GM20000 (cell line): ENCODE measurements around the gene AGPAT2.

ENCODE experiments used
- DNase-seq: peaks from one replicate; pipeline ENCODE4 v3.0.0; 2012; ENCODE audit warnings: low spot score
- TF ChIP-seq, protein P1 (sequence below): IDR thresholded peaks from 2 replicates; pipeline ENCODE4 v1.5.1; 2012; ENCODE audit warnings: mild to moderate bottlenecking, control low read depth; ENCODE audit errors: extremely low read depth, missing control alignments

AGPAT2 gene

DNA sequence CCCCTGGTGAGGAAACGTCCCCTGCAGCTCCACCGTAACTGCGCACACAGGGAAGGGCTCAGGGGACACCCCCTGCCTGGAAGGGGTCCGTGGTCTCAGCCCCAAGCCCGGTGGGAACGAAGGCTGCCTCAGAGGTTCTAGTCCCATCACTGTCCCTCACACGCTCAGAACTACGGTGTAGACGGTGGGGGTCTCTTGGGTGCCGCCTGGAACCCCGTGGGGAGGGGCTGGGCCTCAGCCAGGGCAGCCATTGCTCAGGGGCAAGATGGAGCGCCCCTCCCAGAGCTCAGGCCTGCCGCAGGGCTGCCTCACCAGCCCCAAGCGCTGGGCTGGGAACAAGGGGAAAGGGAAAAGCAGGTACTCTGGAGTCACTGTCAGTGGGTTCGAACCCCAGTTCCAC, 2.9 kb downstream of the AGPAT2 start:
- TF ChIP-seq, protein P1, sequence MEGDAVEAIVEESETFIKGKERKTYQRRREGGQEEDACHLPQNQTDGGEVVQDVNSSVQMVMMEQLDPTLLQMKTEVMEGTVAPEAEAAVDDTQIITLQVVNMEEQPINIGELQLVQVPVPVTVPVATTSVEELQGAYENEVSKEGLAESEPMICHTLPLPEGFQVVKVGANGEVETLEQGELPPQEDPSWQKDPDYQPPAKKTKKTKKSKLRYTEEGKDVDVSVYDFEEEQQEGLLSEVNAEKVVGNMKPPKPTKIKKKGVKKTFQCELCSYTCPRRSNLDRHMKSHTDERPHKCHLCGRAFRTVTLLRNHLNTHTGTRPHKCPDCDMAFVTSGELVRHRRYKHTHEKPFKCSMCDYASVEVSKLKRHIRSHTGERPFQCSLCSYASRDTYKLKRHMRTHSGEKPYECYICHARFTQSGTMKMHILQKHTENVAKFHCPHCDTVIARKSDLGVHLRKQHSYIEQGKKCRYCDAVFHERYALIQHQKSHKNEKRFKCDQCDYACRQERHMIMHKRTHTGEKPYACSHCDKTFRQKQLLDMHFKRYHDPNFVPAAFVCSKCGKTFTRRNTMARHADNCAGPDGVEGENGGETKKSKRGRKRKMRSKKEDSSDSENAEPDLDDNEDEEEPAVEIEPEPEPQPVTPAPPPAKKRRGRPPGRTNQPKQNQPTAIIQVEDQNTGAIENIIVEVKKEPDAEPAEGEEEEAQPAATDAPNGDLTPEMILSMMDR: no peak
- no peak for DNase-seq

DNA sequence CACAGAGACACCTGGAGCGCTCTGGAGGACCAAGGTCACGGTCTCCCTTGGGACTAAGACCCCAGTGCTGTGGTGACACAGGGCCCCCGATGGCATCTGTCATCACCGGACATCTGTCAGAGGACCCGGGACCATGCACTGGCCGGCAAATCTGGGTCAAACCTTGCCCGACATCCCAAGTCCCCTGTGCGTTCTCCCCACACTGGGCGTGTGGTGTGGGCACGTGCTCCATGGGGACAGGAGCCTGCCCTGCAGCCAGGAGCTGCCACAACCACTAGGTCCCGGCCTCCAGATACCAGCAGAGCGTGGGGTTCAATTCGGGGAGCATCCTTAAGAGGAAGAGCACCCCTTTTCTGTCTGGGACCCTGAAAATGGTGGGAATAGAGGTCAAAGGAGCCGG, 3.5 kb downstream of the AGPAT2 start:
- TF ChIP-seq, protein P1: no peak
- no peak for DNase-seq

DNA sequence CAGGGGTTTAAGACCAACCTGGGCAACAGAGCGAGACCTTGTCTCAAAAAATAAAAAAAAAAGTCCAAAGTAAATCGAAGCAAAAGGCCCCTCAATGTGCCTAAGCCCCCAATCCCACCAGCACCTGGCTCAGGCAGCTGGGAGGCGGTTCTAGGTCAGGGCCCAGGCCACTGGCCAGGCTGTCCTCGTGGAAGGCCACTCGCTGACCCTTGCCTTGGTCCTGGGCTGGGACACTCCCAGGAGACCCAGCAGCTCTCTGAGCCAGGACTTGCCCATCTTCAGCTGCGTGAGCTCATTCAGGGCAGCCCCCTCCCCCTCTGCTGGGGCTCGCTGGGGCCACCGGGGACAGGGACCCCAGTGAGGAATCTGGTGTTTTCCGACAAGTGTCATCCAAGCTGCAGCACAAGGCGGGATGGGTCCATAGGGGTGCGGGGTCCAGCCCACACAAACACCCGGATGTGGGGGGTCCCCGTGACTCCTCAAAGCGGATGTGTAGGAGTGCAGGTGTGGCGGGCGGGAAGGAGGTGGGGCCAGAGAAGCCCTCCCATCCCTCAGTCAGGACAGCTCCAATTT, 4.0 kb downstream of the AGPAT2 start:
- TF ChIP-seq, protein P1: no peak
- DNase-seq: no peak

DNA sequence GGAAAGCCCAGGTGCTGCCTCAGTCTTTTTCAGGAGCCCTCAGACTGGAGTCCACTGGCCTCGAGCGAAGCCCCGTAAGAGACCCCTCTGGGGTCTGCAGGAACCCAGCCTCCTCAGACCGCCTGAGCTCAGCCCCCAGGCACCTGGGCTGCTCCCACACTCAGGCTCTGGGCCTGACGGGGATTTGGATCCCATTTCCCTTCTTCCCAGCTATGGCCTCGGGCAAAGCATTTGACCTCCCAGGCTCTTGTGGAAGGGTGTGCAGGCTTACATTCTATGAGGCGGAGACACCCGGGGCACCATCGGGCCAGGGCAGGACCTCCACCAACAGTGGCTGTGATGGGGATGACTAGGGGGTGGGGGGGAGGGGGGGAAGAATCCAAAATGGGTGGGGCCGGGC, 4.5 kb downstream of the AGPAT2 start:
- TF ChIP-seq, protein P1: no peak
- DNase-seq: no peak

DNA sequence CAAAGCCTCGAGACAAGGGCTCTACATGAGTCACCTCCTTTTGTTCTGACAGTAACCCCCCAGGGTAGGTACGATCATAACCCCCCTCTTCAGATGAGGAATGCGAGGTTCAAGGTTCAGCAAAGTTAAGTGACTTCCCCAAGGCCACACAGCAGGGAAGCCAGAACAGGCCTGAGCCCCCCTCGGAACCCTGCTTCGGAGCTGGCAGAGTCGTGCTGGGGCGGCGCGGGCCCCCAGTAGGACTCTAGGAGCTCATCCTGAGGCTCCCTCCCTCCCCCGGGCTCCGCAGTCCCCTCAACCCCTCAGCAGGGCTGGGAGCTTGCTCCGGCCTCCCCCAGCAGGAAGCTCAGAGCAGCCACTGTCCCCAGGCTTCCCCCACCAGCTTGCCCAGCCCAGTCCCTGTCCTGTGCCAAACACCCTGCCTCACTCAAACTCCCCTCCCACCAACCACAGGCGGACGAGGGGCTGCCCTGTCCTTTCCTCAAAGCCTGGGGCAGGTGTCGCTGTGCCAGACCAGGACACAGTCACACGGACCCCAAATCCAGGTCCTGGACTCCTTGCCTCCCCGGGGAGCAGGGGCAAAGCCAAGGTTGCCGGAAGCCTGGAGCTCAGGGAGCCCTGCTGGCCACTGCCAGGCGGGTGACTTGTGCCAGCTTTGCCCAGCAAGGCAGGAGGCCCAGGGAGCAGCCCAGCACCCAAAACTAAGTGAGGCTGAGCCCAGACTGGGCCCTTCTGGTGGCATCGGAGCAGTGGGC, 5.1 kb downstream of the AGPAT2 start:
- DNase-seq: no peak
- TF ChIP-seq, protein P1: no peak

DNA sequence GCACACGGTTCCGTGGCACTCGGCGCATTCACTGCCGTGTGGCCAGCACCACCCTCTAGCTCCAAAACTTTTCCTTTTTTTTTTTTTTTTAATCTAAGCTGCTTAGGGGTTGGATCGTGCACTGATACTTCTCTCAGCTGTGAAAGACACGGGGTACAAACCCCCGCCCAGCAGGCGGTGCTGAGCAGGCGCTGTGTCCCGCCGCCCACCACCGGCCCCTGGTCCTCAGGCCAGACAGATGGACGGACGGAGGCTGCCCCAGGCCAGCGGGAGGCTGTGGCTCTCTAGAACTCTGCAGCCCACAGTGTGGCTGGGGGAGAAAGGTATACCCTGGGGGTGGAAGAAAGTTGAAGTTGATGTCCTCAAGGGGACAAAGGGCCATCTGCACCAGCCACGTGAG, 6.2 kb downstream of the AGPAT2 start:
- TF ChIP-seq, protein P1: no peak
- DNase-seq: no peak

DNA sequence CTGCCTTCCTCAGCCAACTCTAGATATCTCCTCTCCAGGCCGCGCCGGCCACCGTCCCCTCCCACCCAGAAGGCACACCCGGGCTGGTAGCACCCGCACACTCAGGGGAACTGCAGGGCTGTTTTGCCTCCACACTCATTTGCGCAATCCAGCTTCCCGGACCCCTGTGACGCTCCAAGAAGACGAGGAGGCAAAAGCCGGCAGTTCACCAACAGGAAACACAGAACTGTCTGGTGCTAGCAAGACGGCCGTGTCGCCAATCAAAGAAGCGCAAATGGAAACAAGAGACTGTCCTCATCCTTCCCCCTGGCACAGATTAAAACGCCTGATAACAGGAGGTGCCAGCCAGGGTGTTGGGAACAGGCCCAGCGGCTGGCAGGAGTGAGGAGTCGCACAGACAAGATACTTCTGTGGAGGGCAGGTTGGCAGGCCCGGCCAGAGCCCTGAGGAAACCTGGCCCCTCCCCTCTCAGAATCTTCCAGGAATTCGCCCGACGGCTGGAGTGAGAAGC, 7.8 kb downstream of the AGPAT2 start:
- DNase-seq: no peak
- TF ChIP-seq, protein P1: no peak
